Jurkat, Clone E6-1 (cell line): ENCODE measurements around the gene SURF1.

Experiments used
- DNase-seq: peaks from one replicate; pipeline ENCODE4 v3.0.0-alpha.2; 2011; ENCODE audit warnings: low read depth, low spot score
- H3K4me3 ChIP-seq: 2 replicates; pipeline ENCODE4 v1.5.1; 2011; ENCODE audit warnings: mild to moderate bottlenecking, low read length, control low read depth, moderate library complexity

SURF1 gene

DNA sequence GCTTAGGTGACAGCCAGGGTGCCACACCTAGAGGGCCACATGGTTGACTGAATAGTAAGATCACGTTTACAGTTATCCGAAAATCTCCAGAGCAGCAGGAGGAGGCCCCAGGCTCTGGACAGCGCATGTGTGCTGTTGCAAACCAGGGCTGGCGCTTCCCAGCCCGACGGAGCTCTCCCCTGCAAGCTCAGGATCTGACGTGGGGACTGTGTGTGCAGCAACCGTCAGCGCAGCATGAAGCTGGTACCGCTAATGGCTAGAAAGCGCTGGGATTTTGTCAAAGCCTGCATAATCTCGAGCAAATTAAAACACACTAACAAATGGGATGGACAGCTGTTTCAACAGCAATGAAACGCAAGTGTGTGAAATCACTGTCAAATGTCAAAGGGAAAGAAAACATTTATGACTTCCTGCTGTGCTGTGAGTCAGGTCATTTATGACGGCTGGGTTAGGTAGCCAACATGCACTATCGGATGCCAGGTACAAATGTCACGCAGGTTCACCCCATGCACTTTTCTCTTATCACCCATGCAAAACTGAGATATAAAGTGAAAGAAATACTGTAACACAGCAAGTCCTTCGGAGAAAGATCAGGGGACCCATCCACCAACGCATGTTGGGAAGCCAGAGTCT lies 12.1 kb upstream of the SURF1 start:
- no peak overlapping the region for H3K4me3 ChIP-seq
- no peak for DNase-seq

DNA sequence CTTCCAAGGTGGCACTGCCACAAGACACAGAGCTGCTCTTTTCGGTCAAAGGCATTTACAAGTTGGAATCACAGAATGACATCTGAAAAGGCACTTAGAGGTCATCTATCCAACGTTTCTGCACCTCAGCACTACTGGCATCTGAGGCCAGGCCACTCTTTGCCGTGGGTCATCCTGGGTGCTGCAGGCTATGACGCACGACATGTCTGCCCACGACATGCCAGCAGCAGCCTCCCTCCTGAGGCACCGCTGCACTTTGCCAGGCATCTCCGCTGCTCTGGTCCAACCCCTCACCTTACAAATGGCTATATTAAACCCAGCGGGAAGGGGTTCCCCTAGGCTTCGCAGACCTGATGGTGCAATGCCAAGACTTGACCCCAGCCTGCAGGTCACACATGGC lies 11.5 kb upstream of the SURF1 start:
- H3K4me3 ChIP-seq = no peak overlapping the region
- no peak for DNase-seq

DNA sequence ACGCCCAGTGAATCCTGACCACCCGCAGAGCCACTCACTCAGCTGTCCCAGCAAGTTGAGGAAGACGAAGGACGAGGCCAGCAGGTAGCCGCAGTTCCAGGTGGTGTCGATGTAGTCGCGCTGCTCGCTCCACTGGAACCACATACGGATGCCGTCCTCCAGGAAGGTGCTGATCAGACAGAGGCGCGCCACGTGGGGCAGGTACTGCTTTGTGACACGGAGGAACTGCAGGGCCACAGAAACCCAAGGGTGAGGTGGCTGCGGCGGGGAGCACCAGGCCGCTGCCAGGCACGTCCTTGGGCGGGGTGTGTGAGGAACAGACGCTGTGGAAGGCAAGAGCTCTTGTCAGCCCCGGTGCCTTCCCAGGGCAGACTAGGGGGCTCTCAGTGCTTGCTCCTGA lies 10.9 kb upstream of the SURF1 start:
- no peak overlapping the region for H3K4me3 ChIP-seq
- no peak for DNase-seq

DNA sequence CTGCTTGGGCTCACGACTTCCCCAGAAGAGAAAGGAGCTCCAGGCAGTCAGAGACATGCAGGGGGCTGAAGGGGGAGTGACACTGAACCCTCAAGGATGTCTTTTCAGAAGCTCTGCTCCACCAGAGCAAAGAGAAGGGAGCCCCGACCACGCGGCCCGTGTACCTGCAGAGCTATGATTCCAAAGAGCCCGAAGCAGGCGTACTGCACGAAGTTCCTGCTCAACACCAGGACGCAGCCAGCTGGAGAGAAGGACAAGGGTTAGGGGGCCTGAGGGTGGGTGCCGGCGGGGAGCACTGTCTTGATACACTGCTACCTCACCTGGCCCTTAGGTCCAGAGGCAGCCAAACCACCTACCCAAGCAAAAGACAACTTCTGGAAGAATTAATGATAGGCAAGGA lies 10.1 kb upstream of the SURF1 start:
- DNase-seq = no peak
- no peak overlapping the region for H3K4me3 ChIP-seq

DNA sequence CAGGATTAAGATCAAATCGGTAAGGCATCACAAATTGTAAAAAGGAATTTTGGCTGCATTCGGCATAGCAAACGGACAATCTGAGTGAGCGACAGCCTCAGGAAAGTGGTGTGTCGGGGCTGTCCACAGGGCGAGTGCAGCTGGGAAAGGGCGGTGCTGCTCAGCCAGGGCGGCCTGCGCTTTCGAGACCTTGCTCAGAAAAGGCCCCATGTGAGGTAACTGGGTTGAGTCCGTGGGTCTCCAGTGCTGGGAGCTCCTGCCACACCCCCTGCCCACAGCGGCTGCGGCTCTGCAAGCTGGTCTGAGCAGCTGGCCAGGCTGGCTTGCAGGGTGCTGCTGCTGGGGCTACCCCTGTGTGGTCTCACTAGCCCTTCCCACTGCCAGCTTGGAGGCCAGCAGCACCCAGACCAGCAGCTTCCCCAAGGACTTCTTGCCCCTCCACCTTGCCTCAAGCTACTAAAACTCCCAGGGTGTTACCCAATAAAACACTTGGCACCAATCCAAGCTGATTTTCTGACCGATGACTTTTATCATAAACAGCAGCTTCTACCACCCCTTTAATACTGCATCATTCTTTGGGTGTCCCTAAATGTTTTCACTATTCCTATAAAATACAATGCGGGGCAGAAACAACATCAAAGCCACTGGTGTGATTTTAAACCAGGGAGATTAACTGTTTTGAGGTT lies 6.2 kb upstream of the SURF1 start:
- no peak for DNase-seq
- no peak overlapping the region for H3K4me3 ChIP-seq

DNA sequence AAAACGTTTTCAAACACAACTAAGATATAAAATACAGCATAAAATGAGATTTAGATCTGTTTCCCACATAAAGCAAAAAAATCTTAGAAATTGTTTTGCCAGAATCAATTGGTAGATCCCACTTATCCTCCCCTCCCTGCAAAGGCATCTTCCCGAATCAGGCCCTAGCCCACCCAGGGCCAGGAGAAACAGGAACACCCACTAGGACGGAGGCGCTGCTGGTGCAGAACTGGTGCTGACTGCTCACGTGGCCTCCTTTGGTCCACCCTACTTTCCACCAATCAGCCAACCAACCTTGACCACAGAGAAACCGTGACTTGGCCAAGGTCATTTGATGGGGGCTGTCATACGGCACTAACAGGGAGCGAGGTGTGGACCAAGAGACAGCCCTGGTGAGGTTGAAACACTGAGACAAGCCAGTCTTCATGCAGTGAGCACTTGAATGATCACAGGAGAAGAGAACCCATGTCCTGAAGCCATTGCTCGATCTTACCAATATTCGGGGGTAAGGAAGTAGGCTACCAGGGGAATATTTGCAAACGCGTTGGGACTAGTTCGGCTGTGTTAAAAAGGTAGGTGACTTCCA lies 5.3 kb upstream of the SURF1 start:
- no peak for DNase-seq
- no peak overlapping the region for H3K4me3 ChIP-seq

DNA sequence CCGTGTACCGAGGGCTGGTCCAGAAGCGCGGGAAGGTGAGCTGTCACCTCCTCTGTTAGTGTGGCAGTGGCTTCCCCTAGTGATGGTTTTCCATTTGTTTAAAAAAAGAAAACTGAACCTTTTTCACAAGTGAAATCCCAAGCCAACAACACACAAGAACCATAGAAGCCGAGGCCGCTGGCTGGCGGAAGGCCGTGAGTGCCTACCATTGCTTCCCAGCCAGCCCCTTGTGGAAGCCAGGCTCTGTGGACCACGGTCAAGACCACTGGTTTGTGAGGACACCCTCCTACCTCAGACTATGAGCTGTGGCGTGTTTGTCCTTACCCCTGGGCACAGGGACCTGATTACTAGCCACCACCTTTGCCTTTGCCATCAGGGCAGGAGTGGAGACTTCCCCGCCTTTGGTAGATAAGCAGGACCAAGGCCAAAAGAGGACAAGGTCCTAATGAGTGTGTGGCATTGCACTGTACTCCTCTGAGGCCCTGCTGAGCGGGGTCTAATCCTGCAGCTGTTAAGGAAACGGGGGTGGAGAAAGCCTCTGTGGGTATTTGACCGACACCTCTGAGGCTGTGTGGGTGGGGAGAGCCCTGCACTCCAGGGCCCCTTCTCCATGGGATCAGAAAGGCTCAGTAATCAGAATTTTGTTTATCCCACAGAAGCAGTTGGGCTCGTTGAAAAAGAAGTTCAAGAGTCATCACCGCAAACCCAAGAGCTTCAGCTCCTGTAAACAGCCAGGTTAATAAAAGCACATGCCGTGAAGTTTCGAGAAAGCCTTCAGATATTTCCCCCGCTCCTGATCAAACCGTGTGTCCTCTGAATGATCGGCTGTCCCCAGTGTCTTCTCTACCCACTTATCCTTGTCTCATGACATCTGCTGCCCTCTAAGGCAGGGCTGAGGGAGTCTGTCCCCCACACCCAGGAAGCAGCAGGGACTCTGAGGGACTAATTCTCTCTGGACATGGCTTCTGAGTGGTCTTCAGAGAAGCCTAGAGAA lies 4.4 kb upstream of the SURF1 start:
- H3K4me3 ChIP-seq = no peak overlapping the region
- no peak for DNase-seq

DNA sequence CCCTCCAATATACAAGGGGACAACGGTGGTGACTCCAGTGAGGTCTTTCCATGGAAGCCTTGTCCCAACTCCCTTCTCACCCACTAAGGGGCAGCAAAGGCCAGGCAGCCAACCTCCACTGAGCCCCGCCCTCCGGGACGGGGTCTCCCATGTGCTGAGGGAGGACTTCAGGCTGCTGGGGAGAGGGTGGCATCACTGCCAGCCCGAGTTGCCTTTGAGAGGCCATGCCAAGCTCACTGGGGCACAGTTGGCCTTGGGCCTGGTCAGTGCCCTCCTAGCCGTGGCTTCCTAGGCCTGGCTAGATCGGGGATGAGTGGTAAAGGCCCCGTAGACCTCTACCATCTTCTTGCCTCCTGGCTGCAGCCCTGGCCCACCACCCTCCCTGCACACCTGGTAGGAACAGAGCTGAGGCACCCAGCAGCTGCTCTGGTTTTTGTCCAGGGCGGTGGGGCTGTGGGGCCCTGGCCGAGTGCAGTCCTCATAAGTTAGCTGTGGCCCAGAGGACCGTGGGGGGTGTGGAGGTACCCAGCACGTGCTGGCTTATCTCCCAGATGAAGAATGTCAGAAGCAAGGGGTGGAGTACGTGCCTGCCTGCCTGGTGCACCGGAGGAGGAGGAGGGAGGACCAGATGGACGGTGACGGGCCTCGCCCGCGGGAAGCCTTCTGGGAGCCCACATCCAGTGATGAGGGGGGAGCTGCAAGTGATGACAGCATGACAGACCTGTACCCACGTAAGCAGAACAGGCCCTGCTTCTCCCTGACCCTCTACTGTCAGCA lies 3.3 kb upstream of the SURF1 start:
- DNase-seq = no peak
- no peak overlapping the region for H3K4me3 ChIP-seq

DNA sequence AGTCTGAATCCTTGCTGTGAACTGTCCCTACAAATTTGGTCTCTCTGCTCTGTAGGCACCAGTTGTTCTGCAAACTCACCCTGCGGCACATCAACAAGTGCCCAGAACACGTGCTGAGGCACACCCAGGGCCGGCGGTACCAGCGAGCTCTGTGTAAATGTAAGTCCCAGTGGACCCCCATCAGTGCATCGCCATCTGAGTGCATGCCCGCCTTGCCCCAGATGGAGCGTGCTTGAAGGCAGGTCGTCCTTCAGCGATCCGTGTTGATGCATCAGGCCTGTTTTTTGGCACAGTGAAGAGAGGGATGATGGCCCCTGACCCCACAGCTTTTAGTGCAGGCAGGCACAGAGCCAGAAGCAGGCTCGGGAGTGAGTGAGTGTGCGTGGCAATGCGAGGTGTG lies 1.4 kb upstream of the SURF1 start:
- H3K4me3 ChIP-seq = peak overlapping the region; percentile 77
- DNase-seq = no peak

DNA sequence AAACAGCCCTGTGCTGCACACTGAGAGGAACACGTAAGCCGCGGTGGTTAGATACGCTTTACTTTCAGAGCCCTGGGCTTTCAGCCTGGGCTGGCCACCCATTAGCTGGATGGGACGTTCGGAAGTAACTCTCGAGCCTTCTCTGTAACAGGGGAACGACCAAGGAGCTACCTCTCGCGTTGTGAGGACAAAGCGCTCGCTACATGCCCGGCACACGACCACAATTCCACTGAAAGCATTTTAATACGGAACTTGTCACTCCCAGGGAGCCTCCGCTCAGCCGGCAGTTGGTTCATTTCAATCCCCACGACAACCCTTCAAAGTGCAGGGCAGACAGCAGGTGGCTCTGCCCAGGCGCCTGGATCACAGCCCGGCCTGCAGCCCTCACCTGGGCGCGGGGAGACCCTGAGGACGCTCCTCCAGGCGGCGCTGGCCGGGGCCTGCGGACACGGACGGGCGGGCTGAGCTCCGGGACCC lies 368 bp downstream of the SURF1 start:
- DNase-seq = no peak
- peak overlapping the region; percentile 77 for H3K4me3 ChIP-seq

DNA sequence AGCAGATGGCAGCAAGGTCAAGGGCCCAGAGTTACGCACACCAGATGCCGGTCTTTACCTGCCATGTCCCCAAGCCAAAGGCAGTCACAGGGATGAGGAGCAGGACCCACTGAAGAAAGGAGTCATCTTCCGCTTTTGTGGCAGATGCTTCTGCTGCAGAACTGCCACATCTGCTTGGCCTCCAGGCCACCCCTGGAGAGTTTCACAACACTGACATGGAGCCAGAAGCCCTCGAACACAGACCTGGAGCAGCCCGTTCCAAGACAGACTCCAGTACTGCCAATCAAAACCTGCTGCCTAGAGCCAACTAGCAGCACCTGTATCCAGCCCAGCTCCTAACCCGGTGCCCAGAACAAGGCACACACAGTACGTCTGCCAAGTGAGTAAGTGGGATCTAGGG lies 1.5 kb downstream of the SURF1 start:
- H3K4me3 ChIP-seq = peak overlapping the region; percentile 77; the same call in 1 of the 2 replicates
- DNase-seq = no peak

DNA sequence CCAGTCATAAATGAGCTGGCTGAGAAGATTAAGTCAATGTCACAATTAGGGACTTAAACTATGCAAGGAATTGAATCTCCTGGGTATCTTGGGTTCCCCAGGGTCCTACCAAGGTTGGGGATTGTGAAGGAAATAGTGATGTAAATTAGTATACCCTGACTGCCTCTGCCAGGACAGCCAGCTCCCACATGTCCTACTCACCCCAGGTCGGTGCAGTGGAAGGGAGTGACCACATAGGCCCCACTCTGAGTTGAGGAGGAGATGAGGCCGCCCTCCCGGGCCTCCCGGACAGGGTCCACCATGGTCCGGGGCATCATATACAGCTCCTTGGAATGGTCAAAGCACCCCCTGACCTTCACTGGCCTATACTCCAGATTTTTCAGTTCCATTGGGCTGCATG lies 2.7 kb downstream of the SURF1 start:
- H3K4me3 ChIP-seq = no peak overlapping the region
- DNase-seq = no peak

DNA sequence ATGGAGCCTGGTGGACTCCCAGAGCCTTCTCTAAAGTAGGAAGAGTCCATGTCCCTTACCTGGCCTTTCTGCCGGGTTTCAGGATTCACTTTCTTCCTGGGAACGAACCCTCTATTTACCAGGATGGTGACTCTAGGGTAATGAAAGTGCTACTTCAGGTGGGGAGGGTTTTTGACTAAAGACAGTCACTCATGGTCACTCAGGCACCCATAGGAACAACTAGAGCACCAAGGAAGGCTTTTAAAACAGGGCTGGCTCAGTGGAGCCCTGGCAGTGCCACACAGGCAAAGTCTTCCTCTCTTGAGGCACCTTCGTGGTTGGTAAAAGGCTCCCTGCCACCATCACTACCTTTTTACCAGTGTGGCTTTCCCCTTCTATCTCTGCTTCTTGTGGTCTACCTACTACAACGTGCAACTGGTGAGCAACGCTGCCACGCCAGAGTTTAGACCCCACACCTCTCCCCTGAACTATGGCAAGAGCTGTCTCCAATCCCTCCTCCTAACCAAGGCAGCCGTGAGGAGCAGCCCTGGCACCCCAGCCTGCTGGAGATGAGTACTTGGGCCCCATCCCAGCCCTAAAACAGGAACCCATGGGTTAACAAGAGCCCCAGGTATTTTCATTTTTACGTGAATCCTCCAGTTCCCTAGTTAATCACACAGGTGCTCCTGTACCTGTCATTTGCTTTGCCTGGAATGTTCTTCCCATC lies 3.5 kb downstream of the SURF1 start:
- no peak for DNase-seq
- no peak overlapping the region for H3K4me3 ChIP-seq

DNA sequence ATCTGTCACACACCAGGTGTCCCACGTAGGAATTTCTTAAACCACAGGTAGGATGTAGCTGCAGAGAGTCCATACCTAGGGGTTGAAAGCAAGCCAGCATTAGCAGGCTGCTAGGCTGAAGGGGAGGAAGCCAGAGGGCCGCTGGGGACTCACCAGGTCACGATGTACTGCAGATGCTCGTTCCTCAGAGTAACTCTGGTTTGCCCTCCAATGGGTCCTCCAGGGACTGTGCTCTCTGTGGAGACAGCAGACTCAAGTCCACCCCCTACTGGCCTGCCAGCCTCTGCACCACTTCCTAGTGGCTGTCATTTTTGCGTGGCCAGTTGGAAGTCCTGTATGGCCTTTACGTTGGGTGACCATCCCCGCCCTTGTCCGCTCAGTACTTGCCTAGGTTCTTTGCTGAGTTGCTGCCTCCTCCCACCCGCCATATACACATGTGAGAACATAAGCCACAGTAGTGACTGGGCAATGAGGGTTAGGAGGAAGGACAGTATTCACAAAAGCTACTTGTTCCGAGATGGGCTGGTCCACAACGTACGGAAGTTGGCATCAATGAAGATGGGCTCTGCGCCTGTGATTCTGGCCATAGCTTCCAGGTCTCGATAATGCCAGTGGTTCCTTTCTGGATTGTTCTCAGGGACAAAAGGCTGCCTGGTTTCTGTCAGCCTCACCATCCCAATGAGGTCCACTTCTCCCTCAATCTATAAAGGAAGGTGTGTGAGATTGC lies 4.2 kb downstream of the SURF1 start:
- no peak for DNase-seq
- no peak overlapping the region for H3K4me3 ChIP-seq

DNA sequence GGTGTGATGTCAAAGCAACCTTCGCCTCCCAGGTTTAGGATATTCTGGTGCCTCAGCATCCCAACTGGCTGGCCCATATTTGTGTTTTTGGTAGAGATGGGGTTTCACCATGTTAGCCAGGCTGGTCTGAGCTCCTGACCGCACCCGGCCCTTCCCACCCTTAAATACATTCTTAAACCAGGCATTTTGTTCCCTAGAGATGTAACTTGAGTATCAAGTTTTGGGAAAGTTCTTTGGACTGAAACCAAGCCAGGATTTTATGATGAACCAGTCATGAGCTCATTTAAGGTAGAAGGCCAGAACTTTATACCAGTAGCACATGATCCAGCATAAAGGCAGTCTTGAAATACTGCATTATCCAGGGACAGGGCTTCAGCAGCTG lies 4.8 kb downstream of the SURF1 start:
- H3K4me3 ChIP-seq = no peak overlapping the region
- DNase-seq = no peak

DNA sequence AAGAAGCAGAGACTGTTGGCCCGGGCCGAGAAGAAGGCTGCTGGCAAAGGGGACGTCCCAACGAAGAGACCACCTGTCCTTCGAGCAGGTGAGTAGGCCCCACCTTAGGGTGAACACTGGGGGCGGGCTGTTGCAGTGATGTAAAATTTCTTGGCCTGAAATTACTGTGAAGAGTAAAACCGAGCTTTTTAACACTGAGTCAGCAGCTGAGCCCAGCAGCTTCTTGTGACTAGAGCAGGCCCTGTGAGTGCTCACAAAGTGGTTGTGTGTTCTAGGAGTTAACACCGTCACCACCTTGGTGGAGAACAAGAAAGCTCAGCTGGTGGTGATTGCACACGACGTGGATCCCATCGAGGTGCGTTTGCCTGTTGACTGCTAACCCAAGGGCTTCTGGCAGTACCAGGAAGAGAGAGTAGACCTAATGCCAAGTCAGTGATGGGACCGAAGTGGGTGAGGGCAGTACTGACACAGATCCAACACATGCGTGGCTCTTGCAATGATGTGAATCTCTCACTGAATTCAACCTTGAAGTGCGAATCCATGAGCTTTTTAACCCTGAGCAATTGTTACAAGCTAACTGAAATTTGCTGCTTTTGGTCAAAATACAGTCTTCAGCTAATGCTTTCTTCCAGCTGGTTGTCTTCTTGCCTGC lies 6.2 kb downstream of the SURF1 start:
- DNase-seq = no peak
- peak overlapping the region; percentile 98 for H3K4me3 ChIP-seq
